HEK293 (cell line): Measurements from ENCODE around the gene CPSF2.

Experiments
- ATF2 ChIP-seq: fragments of 450-650 bp; formaldehyde crosslinking; IDR thresholded peaks from 2 replicates; pipeline ENCODE4 v1.5.1; 2016; ENCODE audit warnings: missing biosample characterization, missing genetic modification characterization, low read depth
- HIC1 ChIP-seq: fragments of 450-650 bp; formaldehyde crosslinking; IDR thresholded peaks from 2 replicates; pipeline ENCODE4 v1.5.1; 2016; ENCODE audit warnings: missing biosample characterization, missing genetic modification characterization
- HOXA7 ChIP-seq: sonication (generic); formaldehyde crosslinking; IDR thresholded peaks from 2 replicates; pipeline ENCODE4 v1.8.1; 2022; ENCODE audit warnings: missing genetic modification reagents, borderline replicate concordance
- HOXC10 ChIP-seq: sonication (generic); formaldehyde crosslinking; IDR thresholded peaks from 2 replicates; pipeline ENCODE4 v1.8.1; 2023; ENCODE audit warnings: mild to moderate bottlenecking, missing genetic modification reagents
- KLF1 ChIP-seq: fragments of 450-650 bp; formaldehyde crosslinking; IDR thresholded peaks from 2 replicates; pipeline ENCODE4 v1.5.1; 2016; ENCODE audit warnings: missing biosample characterization, missing genetic modification characterization
- KLF10 ChIP-seq: fragments of 450-650 bp; IDR thresholded peaks from 2 replicates; pipeline ENCODE4 v1.5.1; 2018; ENCODE audit warnings: missing biosample characterization, mild to moderate bottlenecking, missing genetic modification characterization
- KLF17 ChIP-seq: fragments of 450-650 bp; formaldehyde crosslinking; IDR thresholded peaks from 2 replicates; pipeline ENCODE4 v1.5.1; 2016; ENCODE audit warnings: missing biosample characterization, missing genetic modification characterization
- MZF1 ChIP-seq: fragments of 450-650 bp; formaldehyde crosslinking; IDR thresholded peaks from 2 replicates; pipeline ENCODE4 v1.5.1; 2017; ENCODE audit warnings: missing biosample characterization, missing genetic modification characterization, borderline replicate concordance
- OSR2 ChIP-seq: fragments of 450-650 bp; formaldehyde crosslinking; IDR thresholded peaks from 2 replicates; pipeline ENCODE4 v1.5.1; 2016; ENCODE audit warnings: missing biosample characterization, missing genetic modification characterization
- PRDM10 ChIP-seq: fragments of 450-650 bp; formaldehyde crosslinking; IDR thresholded peaks from 2 replicates; pipeline ENCODE4 v1.5.1; 2016; ENCODE audit warnings: missing biosample characterization, missing genetic modification characterization
- SCRT2 ChIP-seq: fragments of 450-650 bp; formaldehyde crosslinking; IDR thresholded peaks from 2 replicates; pipeline ENCODE4 v1.5.1; 2016; ENCODE audit warnings: missing biosample characterization, missing genetic modification characterization
- SETDB1 ChIP-seq: IDR thresholded peaks from one replicate; pipeline ENCODE4 v1.6.1; 2017; ENCODE audit warnings: mild to moderate bottlenecking, low read length, moderate library complexity, mixed read lengths; ENCODE audit not compliant: insufficient read length
- SP2 ChIP-seq: fragments of 450-650 bp; formaldehyde crosslinking; IDR thresholded peaks from 2 replicates; pipeline ENCODE4 v1.5.1; 2016; ENCODE audit warnings: missing biosample characterization, missing genetic modification characterization
- YY2 ChIP-seq: fragments of 450-650 bp; formaldehyde crosslinking; IDR thresholded peaks from 2 replicates; pipeline ENCODE4 v1.5.1; 2016; ENCODE audit warnings: missing biosample characterization, missing genetic modification characterization
- ZBTB21 ChIP-seq: fragments of 450-650 bp; formaldehyde crosslinking; IDR thresholded peaks from 2 replicates; pipeline ENCODE4 v1.5.1; 2017; ENCODE audit warnings: missing biosample characterization, missing genetic modification characterization
- ZBTB7A ChIP-seq: fragments of 450-650 bp; formaldehyde crosslinking; IDR thresholded peaks from 2 replicates; pipeline ENCODE4 v1.5.1; 2016; ENCODE audit warnings: low read depth, missing biosample characterization, missing genetic modification characterization
- ZBTB8A ChIP-seq: fragments of 450-650 bp; formaldehyde crosslinking; IDR thresholded peaks from 2 replicates; pipeline ENCODE4 v1.5.1; 2016; ENCODE audit warnings: missing biosample characterization, missing genetic modification characterization
- ZNF146 ChIP-seq: fragments of 450-650 bp; formaldehyde crosslinking; IDR thresholded peaks from 2 replicates; pipeline ENCODE4 v1.5.1; 2016; ENCODE audit warnings: missing biosample characterization, missing genetic modification characterization
- ZNF2 ChIP-seq: fragments of 450-650 bp; formaldehyde crosslinking; IDR thresholded peaks from 2 replicates; pipeline ENCODE4 v1.5.1; 2016; ENCODE audit warnings: missing biosample characterization, missing genetic modification characterization
- ZNF324 ChIP-seq: fragments of 450-650 bp; formaldehyde crosslinking; IDR thresholded peaks from 2 replicates; pipeline ENCODE4 v1.5.1; 2016; ENCODE audit warnings: missing biosample characterization, missing genetic modification characterization
- ZNF394 ChIP-seq: fragments of 450-650 bp; formaldehyde crosslinking; IDR thresholded peaks from 2 replicates; pipeline ENCODE4 v1.5.1; 2016; ENCODE audit warnings: missing biosample characterization, missing genetic modification characterization, mild to moderate bottlenecking, moderate library complexity, borderline replicate concordance
- ZNF558 ChIP-seq: fragments of 450-650 bp; formaldehyde crosslinking; IDR thresholded peaks from 2 replicates; pipeline ENCODE4 v1.5.1; 2016; ENCODE audit warnings: missing biosample characterization, missing genetic modification characterization
- ZNF621 ChIP-seq: fragments of 450-650 bp; formaldehyde crosslinking; IDR thresholded peaks from 2 replicates; pipeline ENCODE4 v1.5.1; 2017; ENCODE audit warnings: missing biosample characterization, missing genetic modification characterization
- ZNF629 ChIP-seq: fragments of 450-650 bp; formaldehyde crosslinking; IDR thresholded peaks from 2 replicates; pipeline ENCODE4 v1.5.1; 2017; ENCODE audit warnings: missing biosample characterization, missing genetic modification characterization
- ZNF776 ChIP-seq: fragments of 450-650 bp; formaldehyde crosslinking; IDR thresholded peaks from 2 replicates; pipeline ENCODE4 v1.5.0; 2017; ENCODE audit warnings: missing biosample characterization, missing genetic modification characterization, borderline replicate concordance
- ZSCAN4 ChIP-seq: fragments of 450-650 bp; formaldehyde crosslinking; IDR thresholded peaks from 2 replicates; pipeline ENCODE4 v1.5.1; 2017; ENCODE audit warnings: missing biosample characterization, missing genetic modification characterization
- TF ChIP-seq, protein P1 (sequence below): sonication (generic); formaldehyde crosslinking; IDR thresholded peaks from 2 replicates; pipeline ENCODE4 v1.8.1; 2022; ENCODE audit warnings: mild to moderate bottlenecking, moderate library complexity, missing genetic modification reagents
- TF ChIP-seq, protein P2 (sequence below): fragments of 450-650 bp; formaldehyde crosslinking; IDR thresholded peaks from 2 replicates; pipeline ENCODE4 v1.5.1; 2016; ENCODE audit warnings: missing biosample characterization, missing genetic modification characterization

The CPSF2 gene

GRCh38 chr14:92121670-92122350 lies at the start of gene CPSF2, which contains the start of gene NDUFB1 (continued):
- TF ChIP-seq YY2 (tag by site-specific recombination): peak; percentile 93
- no peak for TF ChIP-seq HOXA7 (CRISPR knock-in tag)
- TF ChIP-seq ZNF776 (tag by site-specific recombination): no peak
- TF ChIP-seq, protein P1, sequence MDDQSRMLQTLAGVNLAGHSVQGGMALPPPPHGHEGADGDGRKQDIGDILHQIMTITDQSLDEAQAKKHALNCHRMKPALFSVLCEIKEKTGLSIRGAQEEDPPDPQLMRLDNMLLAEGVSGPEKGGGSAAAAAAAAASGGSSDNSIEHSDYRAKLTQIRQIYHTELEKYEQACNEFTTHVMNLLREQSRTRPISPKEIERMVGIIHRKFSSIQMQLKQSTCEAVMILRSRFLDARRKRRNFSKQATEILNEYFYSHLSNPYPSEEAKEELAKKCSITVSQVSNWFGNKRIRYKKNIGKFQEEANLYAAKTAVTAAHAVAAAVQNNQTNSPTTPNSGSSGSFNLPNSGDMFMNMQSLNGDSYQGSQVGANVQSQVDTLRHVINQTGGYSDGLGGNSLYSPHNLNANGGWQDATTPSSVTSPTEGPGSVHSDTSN (CRISPR knock-in tag): peak; percentile 64; the same call in 1 of the 2 replicates
- TF ChIP-seq, protein P2, sequence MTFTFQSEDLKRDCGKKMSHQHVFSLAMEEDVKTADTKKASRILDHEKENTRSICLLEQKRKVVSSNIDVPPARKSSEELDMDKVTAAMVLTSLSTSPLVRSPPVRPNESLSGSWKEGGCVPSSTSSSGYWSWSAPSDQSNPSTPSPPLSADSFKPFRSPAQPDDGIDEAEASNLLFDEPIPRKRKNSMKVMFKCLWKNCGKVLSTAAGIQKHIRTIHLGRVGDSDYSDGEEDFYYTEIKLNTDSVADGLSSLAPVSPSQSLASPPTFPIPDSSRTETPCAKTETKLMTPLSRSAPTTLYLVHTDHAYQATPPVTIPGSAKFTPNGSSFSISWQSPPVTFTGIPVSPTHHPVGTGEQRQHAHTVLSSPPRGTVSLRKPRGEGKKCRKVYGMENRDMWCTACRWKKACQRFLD: peak; percentile 91
- peak; percentile 100 for TF ChIP-seq PRDM10 (tag by site-specific recombination)
- 0 out of 2 replicates have a peak, but pooled peaks have one; percentile 1 for TF ChIP-seq ATF2 (tag by site-specific recombination)
- TF ChIP-seq KLF1: peak; percentile 17
- TF ChIP-seq ZNF394 (tag by site-specific recombination): peak; percentile 54; the same call in 1 of the 2 replicates
- TF ChIP-seq SCRT2: peak; percentile 72
- TF ChIP-seq ZBTB8A: peak; percentile 39; the same call in 1 of the 2 replicates
- peak; percentile 93 for TF ChIP-seq ZNF324
- no peak for TF ChIP-seq ZNF621
- TF ChIP-seq MZF1: no peak
- peak; percentile 41; the same call in 1 of the 2 replicates for TF ChIP-seq ZBTB21 (tag by site-specific recombination)
- peak; percentile 3 for TF ChIP-seq ZNF146 (tag by site-specific recombination)
- 0 out of 2 replicates have a peak, but pooled peaks have one; percentile 19 for TF ChIP-seq HOXC10 (CRISPR knock-in tag)
- peak; percentile 72 for TF ChIP-seq ZNF558 (tag by site-specific recombination)
- TF ChIP-seq ZSCAN4 (tag by site-specific recombination): peak; percentile 33; the same call in 1 of the 2 replicates
- TF ChIP-seq HIC1 (tag by site-specific recombination): peak; percentile 63; the same call in 1 of the 2 replicates
- no peak for TF ChIP-seq KLF10 (tag by site-specific recombination)
- peak; percentile 84 for TF ChIP-seq ZNF629 (tag by site-specific recombination)
- peak; percentile 84 for TF ChIP-seq ZBTB7A
- peak; percentile 56; the same call in 1 of the 2 replicates for TF ChIP-seq OSR2 (tag by site-specific recombination)
- TF ChIP-seq SETDB1: no peak
- peak; percentile 75; the same call in 1 of the 2 replicates for TF ChIP-seq KLF17 (tag by site-specific recombination)
- peak; percentile 54; the same call in 1 of the 2 replicates for TF ChIP-seq SP2 (tag by site-specific recombination)
- TF ChIP-seq ZNF2 (tag by site-specific recombination): peak; percentile 84; the same call in 1 of the 2 replicates
